GM23338 (cell line): ENCODE data around the gene C7orf25.

Experiments
- CTCF ChIP-seq, 2 experiments: fragments of 200-600 bp in 1 of 2; sonication (generic) in 1 of 2; conservative IDR thresholded peaks; 2 replicates each; pipeline versions ENCODE4 v1.5.1 to v1.6.1; 2016 to 2017; ENCODE audit warnings: antibody characterized with exemption in 2 of 2, low read depth in 2 of 2, mild to moderate bottlenecking in 2 of 2, moderate library complexity in 1 of 2
- EZH2 ChIP-seq: fragments of 200-600 bp; sonication (generic); IDR thresholded peaks from one replicate; pipeline ENCODE4 v1.8.0; 2017; ENCODE audit warnings: antibody characterized with exemption, mild to moderate bottlenecking, low read depth; ENCODE audit not compliant: unreplicated experiment
- JUNB ChIP-seq: IDR thresholded peaks from one replicate; pipeline ENCODE4 v1.6.1; 2016; ENCODE audit warnings: antibody characterized with exemption; ENCODE audit not compliant: unreplicated experiment
- POLR2AphosphoS5 ChIP-seq: IDR thresholded peaks from 2 replicates; pipeline ENCODE4 v1.6.1; 2016; ENCODE audit warnings: antibody characterized with exemption, low read depth
- REST ChIP-seq: IDR thresholded peaks from one replicate; pipeline ENCODE4 v1.6.1; 2018; ENCODE audit warnings: antibody characterized with exemption; ENCODE audit not compliant: unreplicated experiment
- ZNF331 ChIP-seq: fragments of 250-450 bp; sonication (Bioruptor Pico); IDR thresholded peaks from 2 replicates; pipeline ENCODE4 v1.5.0; 2020; ENCODE audit warnings: low read depth, mild to moderate bottlenecking, moderate library complexity

- TF ChIP-seq CTCF (conservative IDR thresholded peaks at IDR 0.05; ENCODE audit: low read depth in 2 of 2) (no peak), POLR2AphosphoS5 (no peak), EZH2 (no peak), JUNB (no peak), REST (no peak), ZNF331 (CRISPR knock-in tag) (no peak)
Observed at GRCh38 chr7:42877862-42878261, 34.0 kb downstream of the C7orf25 start.
